ENCODE results near the gene EPN1. TPM values are rescaled to one million over a fixed set of nuclear protein-coding genes. Genes with fewer than 3 reads are reported as not detected.

EPN1 gene
- total and polyA plus RNA-seq, 2 experiments from 2014 or later = 47.1 to 223 TPM

DNA sequence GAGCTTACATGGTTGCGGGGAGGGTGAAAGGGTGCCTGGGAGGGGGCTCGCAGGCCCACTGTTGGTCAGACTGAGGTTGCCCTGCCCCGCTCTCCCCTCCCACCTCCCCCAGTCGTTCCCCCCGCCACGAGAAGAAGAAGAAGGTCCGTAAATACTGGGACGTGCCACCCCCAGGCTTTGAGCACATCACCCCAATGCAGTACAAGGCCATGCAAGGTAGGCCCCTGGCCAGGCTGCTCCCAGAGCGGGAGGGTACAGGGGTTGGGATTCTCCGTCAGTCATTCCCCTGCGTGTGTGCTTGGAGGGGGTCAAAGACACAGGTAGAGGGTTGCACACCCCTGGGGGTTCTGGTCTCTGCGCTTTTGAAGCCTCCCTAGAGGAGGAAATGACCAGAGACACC lies 14.6 kb upstream of the EPN1 start:
- H3F3A ChIP-seq (replicated peaks; ENCODE audit: low read depth) = peaks cover 18% of the 10 kb centered on the region
- Mint-ChIP-seq H3K9me3 (no peaks in the 10 kb centered on the region; the same call in 1 of the 3 replicates), H3K27me3 (ENCODE audit: insufficient read depth, low read depth, poor library complexity) (peaks cover 15% of the 10 kb centered on the region), H3K27ac (no peak overlapping the region), H3K4me1 (peaks cover 36% of the 10 kb centered on the region), H3K4me3 (no peak overlapping the region), H3K36me3 (ENCODE audit: low read depth) (peaks cover 81% of the 10 kb centered on the region)
- H3K27ac ChIP-seq (ENCODE audit: low read depth) = no peak overlapping the region
- H3K36me3 ChIP-seq (ENCODE audit: insufficient read depth) = peaks cover 29% of the 10 kb centered on the region
- no peak overlapping the region for H3K4me2 ChIP-seq
- H3K4me1 ChIP-seq (ENCODE audit: insufficient read depth) = peaks cover 27% of the 10 kb centered on the region
- DNase-seq (ENCODE audit: low spot score) (no peak), ATAC-seq (no peak)
- no peaks in the 10 kb centered on the region for H3K9me2 ChIP-seq (ENCODE audit: insufficient read depth)
- TF ChIP-seq EZH2 (IDR thresholded peaks at IDR 0.05; ENCODE audit: low read depth, unreplicated experiment) (no peak), STAT1 (IDR thresholded peaks at IDR 0.05; ENCODE audit: unreplicated experiment) (no peak), NANOG (IDR thresholded peaks at IDR 0.05; ENCODE audit: borderline replicate concordance) (no peak), CREB1 (CRISPR knock-in tag; IDR thresholded peaks at IDR 0.05; ENCODE audit: low read depth) (no peak), ZNF331 (CRISPR knock-in tag; IDR thresholded peaks at IDR 0.05; ENCODE audit: low read depth) (no peak), JUNB (IDR thresholded peaks at IDR 0.05; ENCODE audit: unreplicated experiment) (no peak), EZH2phosphoT487 (IDR thresholded peaks at IDR 0.05; ENCODE audit: unreplicated experiment) (no peak), ZNF114 (CRISPR knock-in tag; IDR thresholded peaks at IDR 0.05) (no peak), POLR2AphosphoS5 (IDR thresholded peaks at IDR 0.05; ENCODE audit: low read depth) (no peak)
- TF ChIP-seq, protein P1, sequence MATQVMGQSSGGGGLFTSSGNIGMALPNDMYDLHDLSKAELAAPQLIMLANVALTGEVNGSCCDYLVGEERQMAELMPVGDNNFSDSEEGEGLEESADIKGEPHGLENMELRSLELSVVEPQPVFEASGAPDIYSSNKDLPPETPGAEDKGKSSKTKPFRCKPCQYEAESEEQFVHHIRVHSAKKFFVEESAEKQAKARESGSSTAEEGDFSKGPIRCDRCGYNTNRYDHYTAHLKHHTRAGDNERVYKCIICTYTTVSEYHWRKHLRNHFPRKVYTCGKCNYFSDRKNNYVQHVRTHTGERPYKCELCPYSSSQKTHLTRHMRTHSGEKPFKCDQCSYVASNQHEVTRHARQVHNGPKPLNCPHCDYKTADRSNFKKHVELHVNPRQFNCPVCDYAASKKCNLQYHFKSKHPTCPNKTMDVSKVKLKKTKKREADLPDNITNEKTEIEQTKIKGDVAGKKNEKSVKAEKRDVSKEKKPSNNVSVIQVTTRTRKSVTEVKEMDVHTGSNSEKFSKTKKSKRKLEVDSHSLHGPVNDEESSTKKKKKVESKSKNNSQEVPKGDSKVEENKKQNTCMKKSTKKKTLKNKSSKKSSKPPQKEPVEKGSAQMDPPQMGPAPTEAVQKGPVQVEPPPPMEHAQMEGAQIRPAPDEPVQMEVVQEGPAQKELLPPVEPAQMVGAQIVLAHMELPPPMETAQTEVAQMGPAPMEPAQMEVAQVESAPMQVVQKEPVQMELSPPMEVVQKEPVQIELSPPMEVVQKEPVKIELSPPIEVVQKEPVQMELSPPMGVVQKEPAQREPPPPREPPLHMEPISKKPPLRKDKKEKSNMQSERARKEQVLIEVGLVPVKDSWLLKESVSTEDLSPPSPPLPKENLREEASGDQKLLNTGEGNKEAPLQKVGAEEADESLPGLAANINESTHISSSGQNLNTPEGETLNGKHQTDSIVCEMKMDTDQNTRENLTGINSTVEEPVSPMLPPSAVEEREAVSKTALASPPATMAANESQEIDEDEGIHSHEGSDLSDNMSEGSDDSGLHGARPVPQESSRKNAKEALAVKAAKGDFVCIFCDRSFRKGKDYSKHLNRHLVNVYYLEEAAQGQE (IDR thresholded peaks at IDR 0.05; ENCODE audit: unreplicated experiment) = no peak
- TF ChIP-seq, protein P2, sequence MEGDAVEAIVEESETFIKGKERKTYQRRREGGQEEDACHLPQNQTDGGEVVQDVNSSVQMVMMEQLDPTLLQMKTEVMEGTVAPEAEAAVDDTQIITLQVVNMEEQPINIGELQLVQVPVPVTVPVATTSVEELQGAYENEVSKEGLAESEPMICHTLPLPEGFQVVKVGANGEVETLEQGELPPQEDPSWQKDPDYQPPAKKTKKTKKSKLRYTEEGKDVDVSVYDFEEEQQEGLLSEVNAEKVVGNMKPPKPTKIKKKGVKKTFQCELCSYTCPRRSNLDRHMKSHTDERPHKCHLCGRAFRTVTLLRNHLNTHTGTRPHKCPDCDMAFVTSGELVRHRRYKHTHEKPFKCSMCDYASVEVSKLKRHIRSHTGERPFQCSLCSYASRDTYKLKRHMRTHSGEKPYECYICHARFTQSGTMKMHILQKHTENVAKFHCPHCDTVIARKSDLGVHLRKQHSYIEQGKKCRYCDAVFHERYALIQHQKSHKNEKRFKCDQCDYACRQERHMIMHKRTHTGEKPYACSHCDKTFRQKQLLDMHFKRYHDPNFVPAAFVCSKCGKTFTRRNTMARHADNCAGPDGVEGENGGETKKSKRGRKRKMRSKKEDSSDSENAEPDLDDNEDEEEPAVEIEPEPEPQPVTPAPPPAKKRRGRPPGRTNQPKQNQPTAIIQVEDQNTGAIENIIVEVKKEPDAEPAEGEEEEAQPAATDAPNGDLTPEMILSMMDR (conservative IDR thresholded peaks at IDR 0.05; ENCODE audit: low read depth in 2 of 2) = no peak
- TF ChIP-seq, protein P3, sequence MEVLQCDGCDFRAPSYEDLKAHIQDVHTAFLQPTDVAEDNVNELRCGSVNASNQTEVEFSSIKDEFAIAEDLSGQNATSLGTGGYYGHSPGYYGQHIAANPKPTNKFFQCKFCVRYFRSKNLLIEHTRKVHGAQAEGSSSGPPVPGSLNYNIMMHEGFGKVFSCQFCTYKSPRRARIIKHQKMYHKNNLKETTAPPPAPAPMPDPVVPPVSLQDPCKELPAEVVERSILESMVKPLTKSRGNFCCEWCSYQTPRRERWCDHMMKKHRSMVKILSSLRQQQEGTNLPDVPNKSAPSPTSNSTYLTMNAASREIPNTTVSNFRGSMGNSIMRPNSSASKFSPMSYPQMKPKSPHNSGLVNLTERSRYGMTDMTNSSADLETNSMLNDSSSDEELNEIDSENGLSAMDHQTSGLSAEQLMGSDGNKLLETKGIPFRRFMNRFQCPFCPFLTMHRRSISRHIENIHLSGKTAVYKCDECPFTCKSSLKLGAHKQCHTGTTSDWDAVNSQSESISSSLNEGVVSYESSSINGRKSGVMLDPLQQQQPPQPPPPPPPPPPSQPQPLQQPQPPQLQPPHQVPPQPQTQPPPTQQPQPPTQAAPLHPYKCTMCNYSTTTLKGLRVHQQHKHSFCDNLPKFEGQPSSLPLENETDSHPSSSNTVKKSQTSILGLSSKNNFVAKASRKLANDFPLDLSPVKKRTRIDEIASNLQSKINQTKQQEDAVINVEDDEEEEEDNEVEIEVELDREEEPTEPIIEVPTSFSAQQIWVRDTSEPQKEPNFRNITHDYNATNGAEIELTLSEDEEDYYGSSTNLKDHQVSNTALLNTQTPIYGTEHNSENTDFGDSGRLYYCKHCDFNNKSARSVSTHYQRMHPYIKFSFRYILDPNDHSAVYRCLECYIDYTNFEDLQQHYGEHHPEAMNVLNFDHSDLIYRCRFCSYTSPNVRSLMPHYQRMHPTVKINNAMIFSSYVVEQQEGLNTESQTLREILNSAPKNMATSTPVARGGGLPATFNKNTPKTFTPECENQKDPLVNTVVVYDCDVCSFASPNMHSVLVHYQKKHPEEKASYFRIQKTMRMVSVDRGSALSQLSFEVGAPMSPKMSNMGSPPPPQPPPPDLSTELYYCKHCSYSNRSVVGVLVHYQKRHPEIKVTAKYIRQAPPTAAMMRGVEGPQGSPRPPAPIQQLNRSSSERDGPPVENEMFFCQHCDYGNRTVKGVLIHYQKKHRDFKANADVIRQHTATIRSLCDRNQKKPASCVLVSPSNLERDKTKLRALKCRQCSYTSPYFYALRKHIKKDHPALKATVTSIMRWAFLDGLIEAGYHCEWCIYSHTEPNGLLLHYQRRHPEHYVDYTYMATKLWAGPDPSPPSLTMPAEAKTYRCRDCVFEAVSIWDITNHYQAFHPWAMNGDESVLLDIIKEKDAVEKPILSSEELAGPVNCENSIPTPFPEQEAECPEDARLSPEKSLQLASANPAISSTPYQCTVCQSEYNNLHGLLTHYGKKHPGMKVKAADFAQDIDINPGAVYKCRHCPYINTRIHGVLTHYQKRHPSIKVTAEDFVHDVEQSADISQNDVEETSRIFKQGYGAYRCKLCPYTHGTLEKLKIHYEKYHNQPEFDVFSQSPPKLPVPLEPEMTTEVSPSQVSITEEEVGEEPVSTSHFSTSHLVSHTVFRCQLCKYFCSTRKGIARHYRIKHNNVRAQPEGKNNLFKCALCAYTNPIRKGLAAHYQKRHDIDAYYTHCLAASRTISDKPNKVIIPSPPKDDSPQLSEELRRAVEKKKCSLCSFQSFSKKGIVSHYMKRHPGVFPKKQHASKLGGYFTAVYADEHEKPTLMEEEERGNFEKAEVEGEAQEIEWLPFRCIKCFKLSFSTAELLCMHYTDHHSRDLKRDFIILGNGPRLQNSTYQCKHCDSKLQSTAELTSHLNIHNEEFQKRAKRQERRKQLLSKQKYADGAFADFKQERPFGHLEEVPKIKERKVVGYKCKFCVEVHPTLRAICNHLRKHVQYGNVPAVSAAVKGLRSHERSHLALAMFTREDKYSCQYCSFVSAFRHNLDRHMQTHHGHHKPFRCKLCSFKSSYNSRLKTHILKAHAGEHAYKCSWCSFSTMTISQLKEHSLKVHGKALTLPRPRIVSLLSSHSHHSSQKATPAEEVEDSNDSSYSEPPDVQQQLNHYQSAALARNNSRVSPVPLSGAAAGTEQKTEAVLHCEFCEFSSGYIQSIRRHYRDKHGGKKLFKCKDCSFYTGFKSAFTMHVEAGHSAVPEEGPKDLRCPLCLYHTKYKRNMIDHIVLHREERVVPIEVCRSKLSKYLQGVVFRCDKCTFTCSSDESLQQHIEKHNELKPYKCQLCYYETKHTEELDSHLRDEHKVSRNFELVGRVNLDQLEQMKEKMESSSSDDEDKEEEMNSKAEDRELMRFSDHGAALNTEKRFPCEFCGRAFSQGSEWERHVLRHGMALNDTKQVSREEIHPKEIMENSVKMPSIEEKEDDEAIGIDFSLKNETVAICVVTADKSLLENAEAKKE (CRISPR knock-in tag; IDR thresholded peaks at IDR 0.05) = no peak
- TF ChIP-seq, protein P4, sequence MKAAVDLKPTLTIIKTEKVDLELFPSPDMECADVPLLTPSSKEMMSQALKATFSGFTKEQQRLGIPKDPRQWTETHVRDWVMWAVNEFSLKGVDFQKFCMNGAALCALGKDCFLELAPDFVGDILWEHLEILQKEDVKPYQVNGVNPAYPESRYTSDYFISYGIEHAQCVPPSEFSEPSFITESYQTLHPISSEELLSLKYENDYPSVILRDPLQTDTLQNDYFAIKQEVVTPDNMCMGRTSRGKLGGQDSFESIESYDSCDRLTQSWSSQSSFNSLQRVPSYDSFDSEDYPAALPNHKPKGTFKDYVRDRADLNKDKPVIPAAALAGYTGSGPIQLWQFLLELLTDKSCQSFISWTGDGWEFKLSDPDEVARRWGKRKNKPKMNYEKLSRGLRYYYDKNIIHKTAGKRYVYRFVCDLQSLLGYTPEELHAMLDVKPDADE (IDR thresholded peaks at IDR 0.05) = no peak
- H3K79me2 ChIP-seq (replicated peaks; ENCODE audit: insufficient read depth) = peaks cover 94% of the 10 kb centered on the region
- peaks cover 62% of the 10 kb centered on the region for H4K20me1 ChIP-seq (replicated peaks; ENCODE audit: insufficient read depth)
- H3K27me3 ChIP-seq (ENCODE audit: insufficient read depth) = no peaks in the 10 kb centered on the region
- H2AFZ ChIP-seq = no peak overlapping the region
- no peak overlapping the region for H3K4me3 ChIP-seq

Data from GM23338 (cell line).